Measurements from ENCODE around the gene DOCK4.

Gene DOCK4

DNA sequence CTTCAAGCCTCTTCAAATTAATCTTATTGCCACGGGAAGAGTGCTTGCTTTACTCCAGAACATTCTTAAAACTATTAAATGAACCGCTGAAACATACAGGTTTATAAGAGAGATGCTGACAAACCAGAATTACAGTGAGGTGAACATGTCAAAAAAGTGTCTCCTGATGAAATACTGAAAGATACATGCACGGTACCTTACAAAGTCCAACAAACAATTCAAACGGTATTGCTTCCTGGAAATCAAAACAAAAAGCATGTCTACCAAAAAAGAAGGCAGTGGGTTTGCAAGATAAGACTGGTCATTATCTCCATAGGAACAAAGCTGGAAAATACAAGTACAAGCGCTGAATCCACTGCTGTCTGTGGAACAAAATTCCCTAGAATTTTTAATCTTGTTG, 174.5 kb downstream of the DOCK4 start:
- TF ChIP-seq, protein P1, sequence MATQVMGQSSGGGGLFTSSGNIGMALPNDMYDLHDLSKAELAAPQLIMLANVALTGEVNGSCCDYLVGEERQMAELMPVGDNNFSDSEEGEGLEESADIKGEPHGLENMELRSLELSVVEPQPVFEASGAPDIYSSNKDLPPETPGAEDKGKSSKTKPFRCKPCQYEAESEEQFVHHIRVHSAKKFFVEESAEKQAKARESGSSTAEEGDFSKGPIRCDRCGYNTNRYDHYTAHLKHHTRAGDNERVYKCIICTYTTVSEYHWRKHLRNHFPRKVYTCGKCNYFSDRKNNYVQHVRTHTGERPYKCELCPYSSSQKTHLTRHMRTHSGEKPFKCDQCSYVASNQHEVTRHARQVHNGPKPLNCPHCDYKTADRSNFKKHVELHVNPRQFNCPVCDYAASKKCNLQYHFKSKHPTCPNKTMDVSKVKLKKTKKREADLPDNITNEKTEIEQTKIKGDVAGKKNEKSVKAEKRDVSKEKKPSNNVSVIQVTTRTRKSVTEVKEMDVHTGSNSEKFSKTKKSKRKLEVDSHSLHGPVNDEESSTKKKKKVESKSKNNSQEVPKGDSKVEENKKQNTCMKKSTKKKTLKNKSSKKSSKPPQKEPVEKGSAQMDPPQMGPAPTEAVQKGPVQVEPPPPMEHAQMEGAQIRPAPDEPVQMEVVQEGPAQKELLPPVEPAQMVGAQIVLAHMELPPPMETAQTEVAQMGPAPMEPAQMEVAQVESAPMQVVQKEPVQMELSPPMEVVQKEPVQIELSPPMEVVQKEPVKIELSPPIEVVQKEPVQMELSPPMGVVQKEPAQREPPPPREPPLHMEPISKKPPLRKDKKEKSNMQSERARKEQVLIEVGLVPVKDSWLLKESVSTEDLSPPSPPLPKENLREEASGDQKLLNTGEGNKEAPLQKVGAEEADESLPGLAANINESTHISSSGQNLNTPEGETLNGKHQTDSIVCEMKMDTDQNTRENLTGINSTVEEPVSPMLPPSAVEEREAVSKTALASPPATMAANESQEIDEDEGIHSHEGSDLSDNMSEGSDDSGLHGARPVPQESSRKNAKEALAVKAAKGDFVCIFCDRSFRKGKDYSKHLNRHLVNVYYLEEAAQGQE (IDR thresholded peaks at IDR 0.05; ENCODE audit: low read depth): no peak
- TF ChIP-seq NFIC (IDR thresholded peaks at IDR 0.05) (no peak), EGR1 (IDR thresholded peaks at IDR 0.05) (no peak)

DNA sequence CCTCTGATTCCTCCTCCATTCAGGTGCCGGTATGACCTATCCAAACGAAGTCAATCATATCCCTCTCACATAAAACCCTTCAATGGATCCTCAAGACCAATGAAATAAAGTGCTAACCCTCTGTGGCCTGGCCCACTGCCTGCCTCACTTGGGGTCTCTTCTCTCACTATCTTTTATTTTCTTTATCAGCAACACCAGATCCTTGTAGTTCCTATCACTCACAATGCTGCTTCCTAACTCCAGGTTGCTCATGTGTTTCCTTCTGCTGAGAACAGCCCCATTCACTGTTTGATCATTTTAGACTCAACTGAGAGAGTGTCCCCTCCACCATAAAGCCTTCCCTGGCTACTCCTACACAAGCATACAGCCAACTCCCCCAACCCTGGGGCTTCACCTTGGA, 180.6 kb downstream of the DOCK4 start:
- TF ChIP-seq TCF12 (IDR thresholded peaks at IDR 0.05; ENCODE audit: low read depth): no peak
- TF ChIP-seq CEBPB (IDR thresholded peaks at IDR 0.05): no peak

DNA sequence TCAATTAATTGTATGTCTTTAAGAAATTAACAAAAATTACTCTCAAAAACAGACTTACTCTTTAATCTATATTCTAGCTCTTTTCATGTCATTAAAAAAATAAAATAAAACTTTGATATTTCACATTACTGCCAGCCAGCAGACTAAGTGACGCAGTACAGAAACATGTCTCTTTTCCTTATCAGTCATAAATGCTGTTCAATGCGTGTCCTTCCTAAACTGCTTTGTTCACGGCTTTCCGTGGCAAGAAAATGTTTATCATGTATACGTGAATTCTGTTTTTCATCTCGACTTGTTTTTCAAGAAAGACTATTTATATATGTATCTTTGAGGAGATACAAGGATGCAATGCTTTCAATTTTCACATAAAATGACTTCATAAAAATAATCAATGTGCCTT, 182.4 kb downstream of the DOCK4 start:
- TF ChIP-seq EGR1 (IDR thresholded peaks at IDR 0.05) (no peak), CEBPB (IDR thresholded peaks at IDR 0.05) (no peak), NFIC (IDR thresholded peaks at IDR 0.05) (no peak)

DNA sequence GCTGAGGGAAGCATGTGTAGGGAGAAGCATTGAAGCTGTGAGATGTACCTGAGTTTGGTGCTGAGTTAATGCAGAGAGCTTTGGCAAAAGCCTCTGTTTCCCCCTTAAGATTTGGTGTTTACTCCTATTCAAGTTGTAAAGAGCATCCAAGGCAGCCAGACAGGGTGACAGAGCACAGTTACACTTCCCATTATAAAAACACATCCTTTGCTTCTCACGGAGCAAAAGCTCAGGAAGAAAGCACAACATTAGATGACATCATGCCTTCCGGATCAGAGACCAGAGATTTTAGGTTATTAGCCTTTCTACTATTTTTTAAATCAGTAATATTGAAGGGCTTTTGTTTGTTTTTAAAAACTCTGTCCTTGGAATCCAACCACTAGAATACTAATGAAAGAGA, 182.9 kb downstream of the DOCK4 start:
- TF ChIP-seq YY1 (IDR thresholded peaks at IDR 0.05; ENCODE audit: low read depth): no peak
- no peak for TF ChIP-seq CREB1 (IDR thresholded peaks at IDR 0.05; ENCODE audit: low read depth)
- TF ChIP-seq RAD21 (IDR thresholded peaks at IDR 0.05; ENCODE audit: low read depth): no peak
- no peak for TF ChIP-seq ZBTB7A (IDR thresholded peaks at IDR 0.05; ENCODE audit: low read depth)
- TF ChIP-seq EP300 (IDR thresholded peaks at IDR 0.05; ENCODE audit: borderline replicate concordance): no peak
- no peak for TF ChIP-seq TAF1 (IDR thresholded peaks at IDR 0.05; ENCODE audit: low read depth)
- TF ChIP-seq NFIC (IDR thresholded peaks at IDR 0.05): no peak
- no peak for TF ChIP-seq FOXM1 (IDR thresholded peaks at IDR 0.05; ENCODE audit: borderline replicate concordance, low read depth)
- TF ChIP-seq TCF12 (IDR thresholded peaks at IDR 0.05; ENCODE audit: low read depth): no peak

DNA sequence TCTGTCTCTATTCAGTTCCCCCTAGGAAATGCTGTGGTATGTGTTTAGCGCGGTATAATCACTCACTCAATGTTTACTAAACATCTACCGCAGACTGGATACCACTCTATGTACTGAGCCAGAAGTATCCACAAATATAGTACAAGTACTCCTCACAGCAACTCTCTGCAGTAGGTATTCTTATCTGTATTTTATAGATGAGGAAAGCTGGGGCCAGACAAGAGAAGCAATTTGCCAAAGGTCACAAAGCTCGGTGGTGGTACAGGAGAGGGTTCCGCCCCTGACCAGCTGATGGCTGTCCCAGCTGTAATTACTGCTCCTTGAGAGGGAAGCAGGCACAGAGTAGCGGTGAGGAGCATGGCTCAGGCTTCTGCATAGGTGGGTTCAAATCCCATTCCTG, 184.1 kb downstream of the DOCK4 start:
- TF ChIP-seq, protein P2, sequence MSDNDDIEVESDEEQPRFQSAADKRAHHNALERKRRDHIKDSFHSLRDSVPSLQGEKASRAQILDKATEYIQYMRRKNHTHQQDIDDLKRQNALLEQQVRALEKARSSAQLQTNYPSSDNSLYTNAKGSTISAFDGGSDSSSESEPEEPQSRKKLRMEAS (IDR thresholded peaks at IDR 0.05): no peak
- TF ChIP-seq TCF12 (IDR thresholded peaks at IDR 0.05; ENCODE audit: low read depth): no peak
- TF ChIP-seq, protein P1 (IDR thresholded peaks at IDR 0.05; ENCODE audit: low read depth): no peak

DNA sequence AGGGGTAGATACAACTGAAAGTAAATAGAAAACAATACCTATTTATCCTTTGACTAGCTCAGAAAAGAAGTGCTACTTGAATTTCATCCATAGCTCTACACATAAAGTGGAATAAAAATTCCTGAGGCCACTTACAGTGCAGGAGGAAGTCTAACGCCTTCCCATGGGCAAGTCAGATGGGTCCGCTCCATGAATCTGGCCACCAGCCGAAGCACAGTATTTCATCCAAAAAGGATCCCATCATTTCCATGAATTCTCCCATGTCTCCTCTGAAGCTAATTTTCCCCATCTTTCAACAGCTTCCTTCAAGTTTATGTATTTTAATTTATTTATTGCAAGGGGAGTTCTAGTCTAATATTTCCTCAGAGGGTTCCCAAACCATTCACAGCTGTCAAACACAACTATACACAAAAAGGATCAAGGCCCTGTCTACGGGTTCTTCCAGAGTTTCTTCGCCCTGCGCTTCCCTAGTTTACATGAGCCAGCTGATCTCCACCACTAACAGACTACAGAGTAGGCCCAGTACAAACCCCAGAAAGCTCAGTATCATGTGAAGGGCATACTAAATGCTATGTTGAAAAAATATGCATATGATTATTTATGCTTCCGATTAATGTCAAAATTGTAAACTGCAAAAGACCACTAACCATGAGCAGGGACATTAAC, 184.7 kb downstream of the DOCK4 start:
- TF ChIP-seq ZBTB7A (IDR thresholded peaks at IDR 0.05; ENCODE audit: low read depth) (no peak), FOXM1 (IDR thresholded peaks at IDR 0.05; ENCODE audit: borderline replicate concordance, low read depth) (no peak), EGR1 (IDR thresholded peaks at IDR 0.05) (no peak), EP300 (IDR thresholded peaks at IDR 0.05; ENCODE audit: borderline replicate concordance) (no peak)

DNA sequence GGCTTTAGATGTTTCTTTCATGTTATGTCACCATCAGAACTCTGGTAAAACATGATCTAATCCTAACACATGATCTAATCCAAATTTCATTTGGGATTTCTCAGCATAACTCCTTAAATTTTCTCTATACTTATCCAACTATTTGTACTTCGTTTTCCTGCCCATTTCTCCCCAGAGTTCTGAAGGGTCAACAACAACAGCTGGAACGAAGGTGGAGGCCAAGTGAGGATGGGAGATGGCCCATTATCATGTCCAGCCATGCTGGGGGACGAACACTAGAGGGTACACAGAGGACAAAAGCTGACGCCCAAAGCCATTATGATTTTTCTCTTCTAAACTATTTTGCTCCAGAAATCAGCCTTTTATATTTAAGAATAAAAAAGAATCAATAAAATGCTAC, 185.4 kb downstream of the DOCK4 start:
- TF ChIP-seq EP300 (IDR thresholded peaks at IDR 0.05; ENCODE audit: borderline replicate concordance) (no peak), TEAD4 (IDR thresholded peaks at IDR 0.05) (no peak), CEBPB (IDR thresholded peaks at IDR 0.05) (no peak), RAD21 (IDR thresholded peaks at IDR 0.05; ENCODE audit: low read depth) (no peak), CREB1 (IDR thresholded peaks at IDR 0.05; ENCODE audit: low read depth) (no peak), TCF12 (IDR thresholded peaks at IDR 0.05; ENCODE audit: low read depth) (no peak)
- TF ChIP-seq, protein P2 (IDR thresholded peaks at IDR 0.05): no peak
- TF ChIP-seq, protein P1 (IDR thresholded peaks at IDR 0.05; ENCODE audit: low read depth): no peak
